Mesothelial cell of epicardium (in vitro differentiated cells): ENCODE measurements around the gene LILRA2. TPM values are rescaled to one million over a fixed set of nuclear protein-coding genes. Genes with fewer than 3 reads are reported as not detected.

ENCODE experiments used
- DNase-seq, 2 experiments: peaks; one replicate each; pipeline ENCODE4 v3.0.0; 2021; ENCODE audit warnings: low spot score in 2 of 2; ENCODE audit not compliant: unreplicated experiment in 2 of 2
- H3K27ac Mint-ChIP-seq: 2 replicates; pipeline ENCODE4 v1.8.0; 2021; ENCODE audit warnings: mixed read lengths
- H3K27me3 Mint-ChIP-seq: 2 replicates; pipeline ENCODE4 v1.8.0; 2021; ENCODE audit warnings: low read depth, mixed read lengths
- H3K36me3 Mint-ChIP-seq: 2 replicates; pipeline ENCODE4 v1.8.0; 2021; ENCODE audit warnings: mixed read lengths
- H3K4me1 Mint-ChIP-seq: 2 replicates; pipeline ENCODE4 v1.8.0; 2021; ENCODE audit warnings: mixed read lengths
- H3K4me3 Mint-ChIP-seq: 2 replicates; pipeline ENCODE4 v1.8.0; 2021; ENCODE audit warnings: mild to moderate bottlenecking, moderate library complexity, mixed read lengths
- H3K9me3 Mint-ChIP-seq: 2 replicates; pipeline ENCODE4 v1.8.0; 2021; ENCODE audit warnings: mixed read lengths
- total RNA-seq: library from RNA; stranded (reverse); gene quantifications from 3 replicates; pipeline ENCODE4 v1.2.1, GENCODE V29; 2021
- TF ChIP-seq, protein P1 (sequence below): fragments of 200-600 bp; sonication (generic); IDR thresholded peaks from one replicate; pipeline ENCODE4 v1.5.0; 2021; ENCODE audit warnings: antibody characterized with exemption; ENCODE audit not compliant: unreplicated experiment

The LILRA2 gene
- total RNA-seq: not detected in 3 replicates

GRCh38 chr19:54573330-54573872, at the start of gene LILRA2:
Gene LILRA2 (plus strand): TSS chr19:54573790. CDS start chr19:54573879, 89 bp downstream.
- Mint-ChIP-seq H3K27me3 (no peaks in the 10 kb centered on the region), H3K4me1 (no peaks in the 10 kb centered on the region), H3K4me3 (no peak within 1 kb of the TSS), H3K27ac (no peak within 1 kb of the TSS), H3K36me3 (no peaks in the 10 kb centered on the region), H3K9me3 (peaks cover 48% of the 10 kb centered on the region)
- DNase-seq: no peak
- TF ChIP-seq, protein P1, sequence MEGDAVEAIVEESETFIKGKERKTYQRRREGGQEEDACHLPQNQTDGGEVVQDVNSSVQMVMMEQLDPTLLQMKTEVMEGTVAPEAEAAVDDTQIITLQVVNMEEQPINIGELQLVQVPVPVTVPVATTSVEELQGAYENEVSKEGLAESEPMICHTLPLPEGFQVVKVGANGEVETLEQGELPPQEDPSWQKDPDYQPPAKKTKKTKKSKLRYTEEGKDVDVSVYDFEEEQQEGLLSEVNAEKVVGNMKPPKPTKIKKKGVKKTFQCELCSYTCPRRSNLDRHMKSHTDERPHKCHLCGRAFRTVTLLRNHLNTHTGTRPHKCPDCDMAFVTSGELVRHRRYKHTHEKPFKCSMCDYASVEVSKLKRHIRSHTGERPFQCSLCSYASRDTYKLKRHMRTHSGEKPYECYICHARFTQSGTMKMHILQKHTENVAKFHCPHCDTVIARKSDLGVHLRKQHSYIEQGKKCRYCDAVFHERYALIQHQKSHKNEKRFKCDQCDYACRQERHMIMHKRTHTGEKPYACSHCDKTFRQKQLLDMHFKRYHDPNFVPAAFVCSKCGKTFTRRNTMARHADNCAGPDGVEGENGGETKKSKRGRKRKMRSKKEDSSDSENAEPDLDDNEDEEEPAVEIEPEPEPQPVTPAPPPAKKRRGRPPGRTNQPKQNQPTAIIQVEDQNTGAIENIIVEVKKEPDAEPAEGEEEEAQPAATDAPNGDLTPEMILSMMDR: no peak

DNA sequence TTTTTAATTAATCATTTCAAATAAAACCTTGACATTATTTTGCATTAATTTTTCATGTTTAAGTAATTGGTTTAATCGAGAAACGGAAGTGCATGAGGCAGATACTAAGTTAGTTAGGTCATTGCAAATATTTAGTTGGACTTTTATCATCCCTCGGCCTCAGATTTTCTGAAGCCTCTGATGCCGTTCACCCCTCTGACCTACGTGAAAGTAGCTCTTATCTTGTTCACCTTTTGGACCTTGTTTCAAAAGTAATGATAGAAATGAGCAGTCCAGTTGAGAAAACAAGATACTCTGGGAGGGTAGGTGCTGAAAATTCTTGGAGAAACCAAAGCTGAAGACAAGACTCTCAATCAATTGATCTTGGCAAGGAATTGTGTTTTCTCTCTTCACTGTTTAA, 48.0 kb upstream of the LILRA2 start:
- Mint-ChIP-seq H3K9me3 (peaks cover 75% of the 10 kb centered on the region), H3K27ac (no peak overlapping the region), H3K27me3 (no peaks in the 10 kb centered on the region), H3K4me1 (no peaks in the 10 kb centered on the region), H3K36me3 (peaks cover 10% of the 10 kb centered on the region), H3K4me3 (no peak overlapping the region)
- TF ChIP-seq, protein P1: no peak
- no peak for DNase-seq

- no peaks in the 10 kb centered on the region for H3K4me1 Mint-ChIP-seq
- no peak overlapping the region for H3K4me3 Mint-ChIP-seq
- no peak overlapping the region for H3K27ac Mint-ChIP-seq
- TF ChIP-seq, protein P1: no peak
- no peak for DNase-seq
- peaks cover 6% of the 10 kb centered on the region for H3K36me3 Mint-ChIP-seq
- H3K27me3 Mint-ChIP-seq: no peaks in the 10 kb centered on the region
- peaks cover 70% of the 10 kb centered on the region for H3K9me3 Mint-ChIP-seq
Observed at GRCh38 chr19:54526972-54527371, 46.6 kb upstream of the LILRA2 start.

DNA sequence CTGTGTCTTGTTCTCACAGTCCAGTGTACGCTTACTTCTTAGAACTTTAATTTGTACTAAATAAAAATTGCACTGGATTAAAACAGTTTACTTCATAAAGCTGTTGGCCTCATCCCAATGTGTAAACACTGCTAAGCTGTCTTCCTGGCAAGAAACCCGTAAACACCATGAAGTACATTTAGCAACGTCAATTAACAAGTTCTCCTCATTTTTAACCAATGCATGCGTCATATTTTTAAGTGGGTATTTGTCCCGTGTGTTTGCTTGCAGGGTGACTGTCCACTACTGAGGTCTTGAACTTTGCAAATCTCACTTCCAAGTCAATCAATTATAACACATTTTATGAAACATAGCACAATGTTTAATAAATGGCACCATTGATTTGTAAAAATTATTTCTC, 42.7 kb upstream of the LILRA2 start:
- Mint-ChIP-seq H3K4me3 (no peak overlapping the region), H3K4me1 (no peaks in the 10 kb centered on the region), H3K9me3 (peaks cover 63% of the 10 kb centered on the region), H3K27me3 (no peaks in the 10 kb centered on the region), H3K36me3 (peaks cover 3% of the 10 kb centered on the region), H3K27ac (no peak overlapping the region)
- TF ChIP-seq, protein P1: no peak
- DNase-seq: no peak

GRCh38 chr19:54532528-54532927, 41.1 kb upstream of the LILRA2 start:
- no peak for DNase-seq
- TF ChIP-seq, protein P1: no peak
- peaks cover 5% of the 10 kb centered on the region for H3K36me3 Mint-ChIP-seq
- H3K9me3 Mint-ChIP-seq: peaks cover 62% of the 10 kb centered on the region
- no peak overlapping the region for H3K4me3 Mint-ChIP-seq
- no peaks in the 10 kb centered on the region for H3K27me3 Mint-ChIP-seq
- H3K27ac Mint-ChIP-seq: no peak overlapping the region
- H3K4me1 Mint-ChIP-seq: no peaks in the 10 kb centered on the region

DNA sequence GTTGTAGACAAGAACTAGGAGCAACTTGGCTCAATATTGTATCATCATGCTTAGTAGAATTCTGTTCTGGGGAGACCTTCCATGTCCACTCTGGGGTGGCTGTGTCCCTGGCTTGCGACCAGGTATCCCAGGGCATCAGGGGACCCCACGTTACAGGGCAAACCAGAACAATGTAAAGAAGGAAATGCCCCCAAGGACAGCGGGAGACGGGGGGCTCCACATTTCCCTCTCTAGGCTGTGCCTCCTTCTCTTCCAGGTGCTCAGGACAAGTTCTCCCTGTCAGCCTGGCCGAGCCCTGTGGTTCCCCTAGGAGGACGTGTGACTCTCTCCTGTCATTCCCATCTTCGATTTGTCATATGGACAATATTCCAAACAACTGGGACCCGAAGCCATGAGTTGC, 40.1 kb upstream of the LILRA2 start:
- no peak overlapping the region for H3K27ac Mint-ChIP-seq
- H3K4me3 Mint-ChIP-seq: no peak overlapping the region
- peaks cover 5% of the 10 kb centered on the region for H3K36me3 Mint-ChIP-seq
- H3K4me1 Mint-ChIP-seq: no peaks in the 10 kb centered on the region
- H3K27me3 Mint-ChIP-seq: no peaks in the 10 kb centered on the region
- TF ChIP-seq, protein P1: no peak
- H3K9me3 Mint-ChIP-seq: peaks cover 58% of the 10 kb centered on the region
- DNase-seq: no peak
